Liver (tissue), 9 donors: ENCODE data around the gene ZNF143. TPM values are rescaled to one million over a fixed set of nuclear protein-coding genes. Genes with fewer than 3 reads are reported as not detected.

Experiments used
- DNase-seq: peaks from one replicate; pipeline ENCODE4 v3.0.0-alpha.2; 2017; ENCODE audit warnings: low spot score
- H3K27ac ChIP-seq, 2 donors: one replicate each; pipeline ENCODE4 v1.7.0; 2013; ENCODE audit warnings: inconsistent platforms in 2 of 2, low read length in 2 of 2, control low read depth in 1 of 2, low read depth in 1 of 2, mild to moderate bottlenecking in 1 of 2
- H3K27me3 ChIP-seq, 4 donors: one replicate each; pipeline versions ENCODE4 v1.6.1 to v1.7.0; 2013; ENCODE audit warnings: low read length in 3 of 4, inconsistent platforms in 1 of 4, mild to moderate bottlenecking in 1 of 4, moderate library complexity in 1 of 4; ENCODE audit not compliant: control insufficient read depth in 4 of 4, insufficient read depth in 4 of 4
- H3K36me3 ChIP-seq, 4 donors: one replicate each; pipeline versions ENCODE4 v1.6.1 to v1.7.0; 2013; ENCODE audit warnings: low read length in 3 of 4, mild to moderate bottlenecking in 3 of 4, low read depth in 1 of 4, moderate library complexity in 1 of 4; ENCODE audit not compliant: control insufficient read depth in 4 of 4, insufficient read depth in 3 of 4
- H3K4me1 ChIP-seq, 4 donors: one replicate each; pipeline versions ENCODE4 v1.6.1 to v1.7.0; 2013; ENCODE audit warnings: low read length in 3 of 4, mild to moderate bottlenecking in 3 of 4, moderate library complexity in 1 of 4; ENCODE audit not compliant: control insufficient read depth in 4 of 4, insufficient read depth in 4 of 4
- H3K4me3 ChIP-seq, 3 donors: one replicate each; pipeline versions ENCODE4 v1.6.1 to v1.7.0; 2013; ENCODE audit warnings: low read length in 3 of 3, control low read depth in 1 of 3, low read depth in 1 of 3, mild to moderate bottlenecking in 1 of 3
- H3K9ac ChIP-seq, 2 donors: one replicate each; pipeline ENCODE4 v1.7.0; 2013; ENCODE audit warnings: low read length in 2 of 2, mild to moderate bottlenecking in 2 of 2, moderate library complexity in 2 of 2, control low read depth in 1 of 2, low read depth in 1 of 2
- H3K9me3 ChIP-seq, 4 donors: one replicate each; pipeline versions ENCODE4 v1.6.1 to v1.7.0; 2013; ENCODE audit warnings: low read length in 3 of 4; ENCODE audit not compliant: control insufficient read depth in 4 of 4
- EGR1 ChIP-seq, 2 donors: IDR thresholded peaks; 2 replicates each; pipeline ENCODE4 v1.6.1; 2016 to 2018; ENCODE audit warnings: antibody characterized with exemption in 2 of 2, low read depth in 2 of 2
- FOXA1 ChIP-seq: IDR thresholded peaks from 2 replicates; pipeline ENCODE4 v1.6.1; 2016; ENCODE audit warnings: antibody characterized with exemption
- FOXA2 ChIP-seq: IDR thresholded peaks from 2 replicates; pipeline ENCODE4 v1.6.1; 2016; ENCODE audit warnings: antibody characterized with exemption
- GABPA ChIP-seq, 2 donors: IDR thresholded peaks in 1 of 2; conservative IDR thresholded peaks in 1 of 2; 2 replicates each; pipeline ENCODE4 v1.6.1; 2016; ENCODE audit warnings: antibody characterized with exemption in 2 of 2, mild to moderate bottlenecking in 1 of 2, moderate library complexity in 1 of 2
- HNF4A ChIP-seq, 2 donors: conservative IDR thresholded peaks; 2 replicates each; pipeline ENCODE4 v1.6.1; 2016; ENCODE audit warnings: antibody characterized with exemption in 2 of 2, mild to moderate bottlenecking in 2 of 2
- HNF4G ChIP-seq: IDR thresholded peaks from 2 replicates; pipeline ENCODE4 v1.6.1; 2016; ENCODE audit warnings: antibody characterized with exemption
- JUND ChIP-seq, 2 donors: IDR thresholded peaks; 2 replicates each; pipeline ENCODE4 v1.6.1; 2016; ENCODE audit warnings: antibody characterized with exemption in 2 of 2
- NR2F2 ChIP-seq: IDR thresholded peaks from 2 replicates; pipeline ENCODE4 v1.6.1; 2016; ENCODE audit warnings: antibody characterized with exemption
- RXRA ChIP-seq, 2 donors: IDR thresholded peaks; 2 replicates each; pipeline ENCODE4 v1.6.1; 2017 to 2018; ENCODE audit warnings: antibody characterized with exemption in 2 of 2, mild to moderate bottlenecking in 1 of 2
- SP1 ChIP-seq: IDR thresholded peaks from 2 replicates; pipeline ENCODE4 v1.6.1; 2018; ENCODE audit warnings: antibody characterized with exemption, mild to moderate bottlenecking
- TAF1 ChIP-seq: conservative IDR thresholded peaks from 2 replicates; pipeline ENCODE4 v1.6.1; 2016; ENCODE audit warnings: antibody characterized with exemption, mild to moderate bottlenecking
- YY1 ChIP-seq: IDR thresholded peaks from 2 replicates; pipeline ENCODE4 v1.6.1; 2016; ENCODE audit warnings: antibody characterized with exemption, mild to moderate bottlenecking
- WGBS: extraction: QIAGEN DNeasy Blood & Tissue Kit; methylation state at CpG from one replicate; pipeline ENCODE4 v1.1.7; 2013; 5-methylcytosine and 5-hydroxymethylcytosine counted together
- polyA plus RNA-seq, 2 donors: library from polyadenylated mRNA; stranded (reverse) in 1 of 2; unstranded in 1 of 2; fragments of 200-250 nt in 1 of 2; fragments of >200 nt in 1 of 2; fragmentation: Nextera tagmentation in 1 of 2; extraction: Ambion mirVana in 1 of 2; gene quantifications; one replicate each; pipeline versions ENCODE4 v1.2.1 to v1.2.3, GENCODE V29; 2013 to 2015
- total RNA-seq, 2 donors: library from RNA; depleted of rRNA; stranded (reverse); fragments of >200 nt; gene quantifications; one replicate each; pipeline ENCODE4 v1.2.3, GENCODE V29; 2014
- TF ChIP-seq, protein P1 (sequence below): IDR thresholded peaks from 2 replicates; pipeline ENCODE4 v1.6.1; 2016; ENCODE audit warnings: antibody characterized with exemption
- TF ChIP-seq, protein P2 (sequence below): IDR thresholded peaks from 2 replicates; pipeline ENCODE4 v1.6.1; 2016; ENCODE audit warnings: antibody characterized with exemption
- TF ChIP-seq, protein P3 (sequence below): fragments of 150-350 bp; IDR thresholded peaks from 2 replicates; pipeline ENCODE4 v1.5.1; 2017; ENCODE audit warnings: improper control_type of control experiment, low read depth, low read length; ENCODE audit not compliant: missing input control
- TF ChIP-seq, protein P4 (sequence below): IDR thresholded peaks from 2 replicates; pipeline ENCODE4 v1.6.1; 2016; ENCODE audit warnings: antibody characterized with exemption, mild to moderate bottlenecking
- donor health status: healthy.
- donor health status: healthy.
- donor health status: healthy.
- donor health status: healthy.
- donor health status: healthy.

ZNF143 gene
- total and polyA plus RNA-seq, 4 donors = 4.3 to 20.4 (median 12.2) TPM

DNA sequence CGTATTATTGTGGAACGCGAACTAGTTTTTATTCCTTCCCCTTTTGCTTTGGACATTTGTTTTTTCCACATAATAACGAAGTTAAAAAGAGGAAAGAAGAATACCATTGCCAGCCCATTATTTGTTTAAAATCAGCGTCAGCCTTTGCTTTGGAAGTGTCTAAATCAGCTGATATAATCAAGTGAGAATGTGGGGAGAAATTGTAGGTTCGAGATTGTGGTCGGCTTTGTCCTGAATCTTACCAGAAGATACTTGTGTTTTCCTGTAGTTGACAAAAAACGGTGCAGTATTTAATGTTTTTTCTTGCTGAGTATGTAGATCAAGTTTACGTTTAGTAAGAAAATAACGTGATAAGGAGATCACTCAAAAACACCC lies 935 bp downstream of the ZNF143 start:
- Histone ChIP-seq H3K4me3 (peak overlapping the region; percentile 59 to 92 (median 62)), H3K36me3 (no peaks in the 10 kb centered on the region), H3K27me3 (no peaks in the 10 kb centered on the region), H3K9ac (peak overlapping the region; percentile 94 to 98), H3K27ac (peak overlapping the region; percentile 92 to 95), H3K9me3 (no peaks in the 10 kb centered on the region), H3K4me1 (peaks cover 0 to 11% (median 4%) of the 10 kb centered on the region in 4 donors)
- WGBS = under 1% methylated on average over 10 of the region's 10 CpGs
- DNase-seq = no peak
- TF ChIP-seq, protein P1, sequence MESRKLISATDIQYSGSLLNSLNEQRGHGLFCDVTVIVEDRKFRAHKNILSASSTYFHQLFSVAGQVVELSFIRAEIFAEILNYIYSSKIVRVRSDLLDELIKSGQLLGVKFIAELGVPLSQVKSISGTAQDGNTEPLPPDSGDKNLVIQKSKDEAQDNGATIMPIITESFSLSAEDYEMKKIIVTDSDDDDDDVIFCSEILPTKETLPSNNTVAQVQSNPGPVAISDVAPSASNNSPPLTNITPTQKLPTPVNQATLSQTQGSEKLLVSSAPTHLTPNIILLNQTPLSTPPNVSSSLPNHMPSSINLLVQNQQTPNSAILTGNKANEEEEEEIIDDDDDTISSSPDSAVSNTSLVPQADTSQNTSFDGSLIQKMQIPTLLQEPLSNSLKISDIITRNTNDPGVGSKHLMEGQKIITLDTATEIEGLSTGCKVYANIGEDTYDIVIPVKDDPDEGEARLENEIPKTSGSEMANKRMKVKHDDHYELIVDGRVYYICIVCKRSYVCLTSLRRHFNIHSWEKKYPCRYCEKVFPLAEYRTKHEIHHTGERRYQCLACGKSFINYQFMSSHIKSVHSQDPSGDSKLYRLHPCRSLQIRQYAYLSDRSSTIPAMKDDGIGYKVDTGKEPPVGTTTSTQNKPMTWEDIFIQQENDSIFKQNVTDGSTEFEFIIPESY = no peak
- TF ChIP-seq HNF4G (no peak), GABPA (IDR thresholded peaks at IDR 0.05 in 1 of 2, conservative IDR thresholded peaks at IDR 0.05 in 1 of 2) (no peak), EGR1 (IDR thresholded peaks at IDR 0.05; ENCODE audit: low read depth in 2 of 2) (no peak), RXRA (IDR thresholded peaks at IDR 0.05) (no peak), TAF1 (no peak), SP1 (no peak), FOXA1 (no peak)

DNA sequence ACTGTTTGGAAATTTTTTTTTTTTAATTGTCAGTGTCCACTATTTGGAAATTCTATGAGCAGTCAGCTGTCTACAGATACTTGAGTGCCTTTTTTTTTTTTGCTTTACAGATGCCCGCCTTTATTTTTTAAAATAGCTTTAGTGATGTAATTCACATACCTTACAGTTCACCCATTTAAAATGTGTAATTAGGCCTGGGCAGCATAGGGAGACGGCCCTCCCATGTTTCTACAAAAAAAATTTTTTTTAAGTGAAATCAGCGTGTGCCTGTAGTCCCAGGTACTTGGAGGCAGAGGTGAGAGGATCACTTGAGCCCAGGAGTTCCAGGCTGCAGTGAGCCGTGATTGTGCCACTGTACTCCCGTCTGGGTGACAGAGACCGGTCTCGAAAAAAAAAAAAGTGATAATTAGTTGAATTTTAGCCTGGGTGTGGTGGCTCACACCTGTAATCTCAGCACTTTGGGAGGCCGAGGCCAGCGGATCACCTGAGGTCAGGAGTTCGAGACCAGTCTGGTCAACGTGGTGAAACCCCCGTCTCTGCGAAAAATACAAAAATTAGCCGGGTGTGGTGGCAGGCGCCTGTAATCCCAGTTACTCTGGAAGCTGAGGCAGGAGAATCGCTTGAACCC lies 1.5 kb downstream of the ZNF143 start:
- WGBS = 86% methylated on average over 16 of the region's 16 CpGs
- Histone ChIP-seq H3K9ac (peak overlapping the region; percentile 94 to 98), H3K4me1 (peaks cover 0 to 11% (median 4%) of the 10 kb centered on the region in 4 donors), H3K4me3 (peak overlapping the region in 2 of 3 donors; percentile 59 to 92), H3K27me3 (no peaks in the 10 kb centered on the region), H3K9me3 (no peaks in the 10 kb centered on the region), H3K27ac (peak overlapping the region; percentile 92 to 95), H3K36me3 (no peaks in the 10 kb centered on the region)
- no peak for DNase-seq
- TF ChIP-seq YY1 = no peak
- TF ChIP-seq, protein P2, sequence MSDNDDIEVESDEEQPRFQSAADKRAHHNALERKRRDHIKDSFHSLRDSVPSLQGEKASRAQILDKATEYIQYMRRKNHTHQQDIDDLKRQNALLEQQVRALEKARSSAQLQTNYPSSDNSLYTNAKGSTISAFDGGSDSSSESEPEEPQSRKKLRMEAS = no peak
- TF ChIP-seq EGR1 (IDR thresholded peaks at IDR 0.05; ENCODE audit: low read depth in 2 of 2) = no peak
- no peak for TF ChIP-seq GABPA (IDR thresholded peaks at IDR 0.05 in 1 of 2, conservative IDR thresholded peaks at IDR 0.05 in 1 of 2)
- TF ChIP-seq NR2F2 = no peak
- TF ChIP-seq FOXA2 = no peak
- TF ChIP-seq TAF1 = no peak
- TF ChIP-seq SP1 = no peak
- TF ChIP-seq FOXA1 = no peak
- no peak for TF ChIP-seq RXRA (IDR thresholded peaks at IDR 0.05)
- TF ChIP-seq, protein P3, sequence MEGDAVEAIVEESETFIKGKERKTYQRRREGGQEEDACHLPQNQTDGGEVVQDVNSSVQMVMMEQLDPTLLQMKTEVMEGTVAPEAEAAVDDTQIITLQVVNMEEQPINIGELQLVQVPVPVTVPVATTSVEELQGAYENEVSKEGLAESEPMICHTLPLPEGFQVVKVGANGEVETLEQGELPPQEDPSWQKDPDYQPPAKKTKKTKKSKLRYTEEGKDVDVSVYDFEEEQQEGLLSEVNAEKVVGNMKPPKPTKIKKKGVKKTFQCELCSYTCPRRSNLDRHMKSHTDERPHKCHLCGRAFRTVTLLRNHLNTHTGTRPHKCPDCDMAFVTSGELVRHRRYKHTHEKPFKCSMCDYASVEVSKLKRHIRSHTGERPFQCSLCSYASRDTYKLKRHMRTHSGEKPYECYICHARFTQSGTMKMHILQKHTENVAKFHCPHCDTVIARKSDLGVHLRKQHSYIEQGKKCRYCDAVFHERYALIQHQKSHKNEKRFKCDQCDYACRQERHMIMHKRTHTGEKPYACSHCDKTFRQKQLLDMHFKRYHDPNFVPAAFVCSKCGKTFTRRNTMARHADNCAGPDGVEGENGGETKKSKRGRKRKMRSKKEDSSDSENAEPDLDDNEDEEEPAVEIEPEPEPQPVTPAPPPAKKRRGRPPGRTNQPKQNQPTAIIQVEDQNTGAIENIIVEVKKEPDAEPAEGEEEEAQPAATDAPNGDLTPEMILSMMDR = no peak
- no peak for TF ChIP-seq JUND (IDR thresholded peaks at IDR 0.05)
- no peak for TF ChIP-seq HNF4A (conservative IDR thresholded peaks at IDR 0.05)
- TF ChIP-seq, protein P4, sequence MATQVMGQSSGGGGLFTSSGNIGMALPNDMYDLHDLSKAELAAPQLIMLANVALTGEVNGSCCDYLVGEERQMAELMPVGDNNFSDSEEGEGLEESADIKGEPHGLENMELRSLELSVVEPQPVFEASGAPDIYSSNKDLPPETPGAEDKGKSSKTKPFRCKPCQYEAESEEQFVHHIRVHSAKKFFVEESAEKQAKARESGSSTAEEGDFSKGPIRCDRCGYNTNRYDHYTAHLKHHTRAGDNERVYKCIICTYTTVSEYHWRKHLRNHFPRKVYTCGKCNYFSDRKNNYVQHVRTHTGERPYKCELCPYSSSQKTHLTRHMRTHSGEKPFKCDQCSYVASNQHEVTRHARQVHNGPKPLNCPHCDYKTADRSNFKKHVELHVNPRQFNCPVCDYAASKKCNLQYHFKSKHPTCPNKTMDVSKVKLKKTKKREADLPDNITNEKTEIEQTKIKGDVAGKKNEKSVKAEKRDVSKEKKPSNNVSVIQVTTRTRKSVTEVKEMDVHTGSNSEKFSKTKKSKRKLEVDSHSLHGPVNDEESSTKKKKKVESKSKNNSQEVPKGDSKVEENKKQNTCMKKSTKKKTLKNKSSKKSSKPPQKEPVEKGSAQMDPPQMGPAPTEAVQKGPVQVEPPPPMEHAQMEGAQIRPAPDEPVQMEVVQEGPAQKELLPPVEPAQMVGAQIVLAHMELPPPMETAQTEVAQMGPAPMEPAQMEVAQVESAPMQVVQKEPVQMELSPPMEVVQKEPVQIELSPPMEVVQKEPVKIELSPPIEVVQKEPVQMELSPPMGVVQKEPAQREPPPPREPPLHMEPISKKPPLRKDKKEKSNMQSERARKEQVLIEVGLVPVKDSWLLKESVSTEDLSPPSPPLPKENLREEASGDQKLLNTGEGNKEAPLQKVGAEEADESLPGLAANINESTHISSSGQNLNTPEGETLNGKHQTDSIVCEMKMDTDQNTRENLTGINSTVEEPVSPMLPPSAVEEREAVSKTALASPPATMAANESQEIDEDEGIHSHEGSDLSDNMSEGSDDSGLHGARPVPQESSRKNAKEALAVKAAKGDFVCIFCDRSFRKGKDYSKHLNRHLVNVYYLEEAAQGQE = no peak
